Activated T-helper 17 cell treated with anti-CD3 and anti-CD28 coated beads, Interleukin-2, amount 50 U/mL, for 72 hours (primary cell): ENCODE data around the gene SLC5A10. TPM values are rescaled to one million over a fixed set of nuclear protein-coding genes. Genes with fewer than 3 reads are reported as not detected.
"Not testable (repeated sequence)": the region's sequence is repeated elsewhere in the genome, so short reads cannot be mapped to it uniquely, and the experiment has no call there.

Experiments used
- ATAC-seq: fragments of 150-1000 bp; cut with Tn5 transposase; replicated peaks from 2 replicates; pipeline ENCODE4 v1.10.0; 2021; ENCODE audit warnings: mild to moderate bottlenecking, moderate library complexity
- H3K27ac Mint-ChIP-seq: one replicate; pipeline ENCODE4 v1.8.0; 2022; ENCODE audit warnings: mixed read lengths
- H3K27me3 Mint-ChIP-seq: one replicate; pipeline ENCODE4 v1.8.0; 2022; ENCODE audit warnings: mixed read lengths
- H3K36me3 Mint-ChIP-seq: one replicate; pipeline ENCODE4 v1.8.0; 2022; ENCODE audit warnings: low read depth, mild to moderate bottlenecking, mixed read lengths
- H3K4me1 Mint-ChIP-seq: one replicate; pipeline ENCODE4 v1.8.0; 2022; ENCODE audit warnings: mixed read lengths
- H3K4me3 Mint-ChIP-seq: one replicate; pipeline ENCODE4 v1.8.0; 2022; ENCODE audit warnings: mild to moderate bottlenecking, mixed read lengths
- H3K9me3 Mint-ChIP-seq: one replicate; pipeline ENCODE4 v1.8.0; 2022; ENCODE audit warnings: mixed read lengths
- total RNA-seq, 2 donors: library from RNA; stranded (reverse); gene quantifications; one replicate each; pipeline ENCODE4 v1.2.3, GENCODE V29; 2022

Gene SLC5A10
- total RNA-seq, 2 donors from 2014 or later = not detected

DNA sequence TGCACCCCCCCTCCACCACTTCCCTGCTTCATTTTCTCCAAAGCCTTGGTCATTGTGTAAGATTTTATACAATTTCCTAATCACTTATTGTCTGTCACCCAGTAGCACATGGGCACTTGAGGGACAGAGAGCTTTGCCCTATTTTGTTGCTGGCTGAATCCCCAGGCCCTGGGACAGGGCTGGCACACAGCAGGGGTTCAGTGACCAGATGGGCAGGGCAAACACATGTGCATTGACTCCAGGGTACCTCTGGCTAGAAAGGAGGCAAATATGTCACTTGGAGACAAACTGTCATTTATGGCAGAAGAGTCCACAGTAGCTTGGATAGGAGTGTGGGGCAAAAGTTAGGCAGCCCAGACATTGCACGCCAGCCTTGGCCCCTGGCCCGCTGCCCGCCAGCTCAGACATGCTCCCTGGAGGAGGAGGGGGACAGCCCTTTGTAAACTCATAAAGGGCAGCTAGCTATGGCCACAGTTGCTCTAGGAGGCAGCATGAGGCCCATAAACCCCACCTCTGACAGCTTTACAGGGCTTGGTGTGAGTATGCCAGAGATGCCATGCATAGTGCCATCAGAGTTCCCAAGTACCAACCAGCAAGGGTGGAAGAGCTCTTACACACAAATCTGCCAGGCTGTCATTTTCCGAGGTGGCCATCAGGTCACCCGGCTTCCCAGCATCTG, 78.9 kb downstream of the SLC5A10 start:
- ATAC-seq, H3K27ac Mint-ChIP-seq, H3K4me1 Mint-ChIP-seq, H3K9me3 Mint-ChIP-seq, H3K36me3 Mint-ChIP-seq, H3K27me3 Mint-ChIP-seq, H3K4me3 Mint-ChIP-seq: not testable (repeated sequence)

GRCh38 chr17:19031729-19032128, 79.8 kb downstream of the SLC5A10 start:
- not testable (repeated sequence) for H3K4me3 Mint-ChIP-seq, H3K36me3 Mint-ChIP-seq, H3K9me3 Mint-ChIP-seq, H3K27ac Mint-ChIP-seq, H3K4me1 Mint-ChIP-seq, H3K27me3 Mint-ChIP-seq
- peak; percentile 87 for ATAC-seq

- H3K27ac Mint-ChIP-seq, H3K27me3 Mint-ChIP-seq, H3K4me3 Mint-ChIP-seq, H3K4me1 Mint-ChIP-seq, H3K36me3 Mint-ChIP-seq, H3K9me3 Mint-ChIP-seq: not testable (repeated sequence)
- ATAC-seq = peak; percentile 92
Measured at GRCh38 chr17:19032377-19032988, 80.5 kb downstream of the SLC5A10 start.

- ATAC-seq, H3K4me3 Mint-ChIP-seq, H3K27ac Mint-ChIP-seq, H3K4me1 Mint-ChIP-seq, H3K36me3 Mint-ChIP-seq, H3K27me3 Mint-ChIP-seq, H3K9me3 Mint-ChIP-seq: not testable (repeated sequence)
Measured at GRCh38 chr17:19036186-19036585, 84.2 kb downstream of the SLC5A10 start.

DNA sequence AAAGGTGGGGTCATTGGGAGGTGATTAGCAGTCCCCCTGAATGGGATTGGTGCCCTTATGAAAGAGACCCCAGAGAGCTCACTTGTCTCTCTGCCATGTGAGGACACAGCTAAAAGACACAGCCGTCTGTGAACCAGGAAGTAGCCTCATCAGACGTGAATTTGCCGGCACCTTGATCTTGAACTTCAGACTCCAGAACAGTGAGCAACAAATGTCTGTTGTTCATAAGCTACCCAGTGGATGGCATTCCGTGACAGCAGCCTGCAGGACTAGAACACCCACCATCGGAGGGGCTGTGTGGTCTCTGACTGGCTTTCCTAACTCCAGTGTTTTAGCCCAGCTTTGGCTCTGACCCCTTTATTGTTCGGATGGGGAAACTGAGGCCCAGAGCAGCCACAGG, 85.6 kb downstream of the SLC5A10 start:
- not testable (repeated sequence) for ATAC-seq, H3K27me3 Mint-ChIP-seq, H3K4me1 Mint-ChIP-seq, H3K36me3 Mint-ChIP-seq, H3K27ac Mint-ChIP-seq, H3K4me3 Mint-ChIP-seq, H3K9me3 Mint-ChIP-seq

DNA sequence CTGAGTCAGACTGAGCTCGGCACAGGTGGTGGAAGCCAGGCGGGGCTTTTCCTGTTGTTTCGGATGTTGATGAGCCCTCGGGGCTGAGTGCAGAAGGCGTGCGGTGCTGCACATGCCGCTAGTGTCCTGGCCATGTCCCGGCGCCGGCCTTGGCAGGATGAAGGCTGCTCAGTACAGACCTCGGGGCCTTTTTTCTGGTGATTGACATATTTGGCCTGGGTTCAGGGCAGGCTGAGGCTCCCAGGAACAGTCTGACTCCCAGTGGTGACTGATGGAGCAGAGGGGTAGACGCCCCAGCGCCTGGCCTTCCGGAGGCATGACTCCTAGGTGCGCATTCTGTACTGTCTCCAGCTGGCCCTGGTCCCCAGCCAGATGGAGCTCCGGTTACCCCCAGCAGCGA, 86.0 kb downstream of the SLC5A10 start:
- H3K27me3 Mint-ChIP-seq, H3K9me3 Mint-ChIP-seq, H3K27ac Mint-ChIP-seq, H3K4me1 Mint-ChIP-seq, H3K36me3 Mint-ChIP-seq, H3K4me3 Mint-ChIP-seq: not testable (repeated sequence)
- peak; percentile 29 for ATAC-seq

- not testable (repeated sequence) for H3K9me3 Mint-ChIP-seq, H3K27ac Mint-ChIP-seq, H3K36me3 Mint-ChIP-seq, H3K27me3 Mint-ChIP-seq, H3K4me3 Mint-ChIP-seq, H3K4me1 Mint-ChIP-seq
- ATAC-seq = peak; percentile 33
Measured at GRCh38 chr17:19038730-19039129, 86.8 kb downstream of the SLC5A10 start.

DNA sequence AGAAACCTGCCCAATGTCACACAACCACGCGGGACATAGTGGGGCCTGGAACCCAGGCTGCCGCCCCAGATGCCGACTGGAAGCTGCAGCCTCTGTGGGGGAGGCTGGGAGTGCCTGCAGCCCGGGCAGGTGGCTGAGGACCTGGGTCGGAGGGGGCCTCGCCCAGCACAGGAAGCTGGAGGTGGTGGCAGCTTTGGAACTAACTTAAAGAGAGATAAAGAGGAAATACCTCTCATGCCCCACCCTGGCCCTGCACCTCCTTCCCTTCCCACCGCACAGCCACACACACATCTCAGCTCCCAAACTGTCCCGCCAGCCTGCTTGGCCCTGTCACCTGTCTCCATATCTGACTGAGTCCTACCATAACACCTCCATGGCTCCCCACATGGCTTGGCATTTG, 88.4 kb downstream of the SLC5A10 start:
- ATAC-seq = peak; percentile 10
- not testable (repeated sequence) for H3K27ac Mint-ChIP-seq, H3K9me3 Mint-ChIP-seq

DNA sequence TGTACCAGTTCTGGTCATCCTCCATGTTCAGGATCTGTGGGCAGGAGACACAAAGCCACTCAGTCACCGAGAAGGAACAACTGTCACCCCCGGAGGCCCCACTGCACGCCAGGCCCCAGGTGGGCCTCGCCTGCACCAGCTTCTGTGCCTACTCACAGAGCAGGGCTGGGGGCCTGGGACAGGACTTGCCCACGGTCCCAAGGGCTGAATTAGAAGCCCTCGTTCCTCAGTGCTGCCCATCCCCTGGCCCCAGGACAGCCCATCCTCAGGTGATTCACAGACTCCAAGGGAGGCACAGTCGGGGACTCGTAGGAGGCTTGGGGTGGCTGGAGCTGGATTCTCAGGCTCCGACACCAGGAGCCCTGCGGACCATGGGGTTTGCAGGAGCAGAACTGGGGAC, 89.9 kb downstream of the SLC5A10 start:
- not testable (repeated sequence) for ATAC-seq, H3K27ac Mint-ChIP-seq, H3K4me1 Mint-ChIP-seq, H3K27me3 Mint-ChIP-seq, H3K4me3 Mint-ChIP-seq, H3K9me3 Mint-ChIP-seq, H3K36me3 Mint-ChIP-seq

More for the DNA sequence above, 88.4 kb downstream of the SLC5A10 start:
- not testable (repeated sequence) for H3K36me3 Mint-ChIP-seq, H3K27me3 Mint-ChIP-seq, H3K4me3 Mint-ChIP-seq, H3K4me1 Mint-ChIP-seq

DNA sequence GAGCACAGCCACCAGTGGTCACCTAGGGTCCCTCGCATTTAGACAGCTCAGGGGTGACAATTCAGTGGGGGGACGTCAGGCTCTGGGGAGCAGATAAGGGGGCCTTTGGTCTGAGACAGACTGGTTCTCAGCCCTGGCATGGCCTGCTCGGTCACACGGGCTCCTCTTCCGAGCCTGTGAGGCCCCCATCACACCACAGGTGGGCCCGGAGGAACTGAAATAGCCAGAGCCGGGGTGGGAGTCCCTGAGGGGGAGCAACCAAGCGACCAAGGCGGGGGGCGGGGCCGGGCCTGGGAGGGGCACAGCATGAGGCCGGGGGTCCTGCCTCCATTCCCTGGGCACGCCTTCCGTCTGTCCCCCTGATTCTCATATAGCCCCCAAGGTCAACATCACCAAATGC, 90.4 kb downstream of the SLC5A10 start:
- H3K27ac Mint-ChIP-seq, ATAC-seq, H3K9me3 Mint-ChIP-seq, H3K4me1 Mint-ChIP-seq, H3K27me3 Mint-ChIP-seq, H3K36me3 Mint-ChIP-seq, H3K4me3 Mint-ChIP-seq: not testable (repeated sequence)

DNA sequence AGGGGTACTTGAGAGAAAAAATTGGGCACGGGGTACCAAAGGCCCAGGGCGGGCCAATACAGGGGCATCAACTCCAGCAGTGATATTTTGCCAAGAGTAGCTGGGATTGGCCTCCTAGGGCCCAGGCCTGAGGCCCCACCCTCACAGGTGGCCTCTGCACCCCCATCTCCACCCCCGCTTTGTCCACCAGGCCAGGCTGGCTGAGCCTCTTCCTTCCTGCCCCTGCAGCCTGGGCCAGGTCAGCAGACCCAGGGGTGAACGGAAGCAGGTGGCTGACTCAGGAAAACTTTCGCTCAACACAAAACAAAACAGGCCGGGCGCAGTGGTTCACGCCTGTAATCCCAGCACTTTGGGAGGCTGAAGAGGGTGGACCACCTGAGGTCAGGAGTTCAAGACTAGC, 91.1 kb downstream of the SLC5A10 start:
- H3K9me3 Mint-ChIP-seq, H3K36me3 Mint-ChIP-seq, H3K4me3 Mint-ChIP-seq, H3K4me1 Mint-ChIP-seq, H3K27ac Mint-ChIP-seq, H3K27me3 Mint-ChIP-seq: not testable (repeated sequence)
- peak; percentile 37 for ATAC-seq

DNA sequence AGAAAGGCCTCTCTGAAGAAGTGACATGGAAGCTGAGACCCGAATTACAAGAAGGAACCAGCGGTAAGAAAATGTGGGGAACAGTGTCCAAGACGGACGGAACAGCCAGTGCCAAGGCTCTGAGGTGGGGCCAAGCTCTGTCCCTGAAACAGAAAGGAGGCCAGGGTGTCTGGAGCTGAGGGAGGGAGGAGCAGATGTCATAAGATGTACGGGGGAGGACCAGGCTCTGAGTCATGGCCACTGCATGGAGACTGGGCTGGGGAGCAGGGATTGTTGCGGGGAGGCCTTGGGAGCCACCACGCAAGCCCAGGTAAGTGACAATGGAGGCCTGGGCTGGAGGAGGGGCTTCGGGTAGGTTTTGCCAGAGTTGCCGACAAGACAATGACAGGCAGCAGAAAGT, 92.7 kb downstream of the SLC5A10 start:
- ATAC-seq = peak; percentile 46
- not testable (repeated sequence) for H3K4me3 Mint-ChIP-seq, H3K4me1 Mint-ChIP-seq, H3K27ac Mint-ChIP-seq, H3K9me3 Mint-ChIP-seq, H3K36me3 Mint-ChIP-seq, H3K27me3 Mint-ChIP-seq

DNA sequence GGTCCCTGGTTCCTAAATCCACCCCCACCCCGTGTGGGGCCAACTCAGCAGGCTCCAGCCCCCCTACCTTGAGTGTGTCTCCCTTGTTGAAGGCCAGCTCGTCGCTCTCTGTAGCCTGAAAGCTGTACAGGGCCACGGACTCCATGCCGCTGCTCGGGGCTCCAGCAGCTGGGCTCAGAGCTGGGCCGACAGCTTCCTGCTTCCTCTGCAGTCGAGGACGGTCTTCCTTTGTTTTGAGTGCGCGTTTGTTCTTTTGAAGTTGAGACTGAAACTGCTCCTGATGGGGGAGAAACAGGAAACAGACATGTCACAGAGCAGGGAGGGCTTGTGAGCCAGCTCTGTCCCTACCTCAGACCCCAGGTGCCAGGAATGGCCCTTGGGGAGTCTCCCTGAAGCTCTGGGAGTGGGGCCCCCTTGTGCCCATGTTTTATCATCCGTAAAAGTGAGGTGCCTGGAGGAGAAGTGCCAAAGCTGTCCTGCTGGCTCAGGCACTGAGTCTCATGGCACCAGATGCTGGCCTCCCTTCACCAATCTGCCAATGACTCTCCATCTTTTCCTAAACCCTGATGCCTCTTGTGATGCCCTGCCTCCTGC, 94.9 kb downstream of the SLC5A10 start, which contains the start of gene GRAP:
GRAP (minus strand) TSS at position 176 of the 594 bp plus-strand sequence; CDS start at position 145, 31 bp downstream.
- H3K4me3 Mint-ChIP-seq, H3K9me3 Mint-ChIP-seq, H3K36me3 Mint-ChIP-seq, H3K27me3 Mint-ChIP-seq, H3K27ac Mint-ChIP-seq, H3K4me1 Mint-ChIP-seq: not testable (repeated sequence)
- peak; percentile 83 for ATAC-seq

GRCh38 chr17:19047510-19047909, 95.5 kb downstream of the SLC5A10 start:
- H3K36me3 Mint-ChIP-seq, H3K9me3 Mint-ChIP-seq, H3K27me3 Mint-ChIP-seq, H3K27ac Mint-ChIP-seq, ATAC-seq, H3K4me1 Mint-ChIP-seq, H3K4me3 Mint-ChIP-seq: not testable (repeated sequence)

GRCh38 chr17:19048826-19049225, 96.9 kb downstream of the SLC5A10 start:
- H3K4me3 Mint-ChIP-seq, H3K9me3 Mint-ChIP-seq, H3K36me3 Mint-ChIP-seq, H3K27ac Mint-ChIP-seq, H3K4me1 Mint-ChIP-seq, ATAC-seq, H3K27me3 Mint-ChIP-seq: not testable (repeated sequence)
